ENCODE results near the gene CNTNAP2.

GRCh38 chr7:146119002-146119401 is 2.4 kb downstream of the CNTNAP2 start:
- no peak for TF ChIP-seq CTCF (IDR thresholded peaks at IDR 0.05)
- TF ChIP-seq POLR2A (IDR thresholded peaks at IDR 0.05) = no peak

Measured in uterus (tissue), 2 donors.